CD4-positive, alpha-beta T cell treated with Interleukin-4 for 4 hours (primary cell): ENCODE data around the gene RSKR.
A peak's percentile ranks its signal among the peaks of the same experiment; 100 is the strongest.
"Not testable (repeated sequence)": the region's sequence is repeated elsewhere in the genome, so short reads cannot be mapped to it uniquely, and the experiment has no call there.

Experiments
- DNase-seq: peaks from one replicate; pipeline ENCODE4 v3.0.0-alpha.2; 2020

Gene RSKR

GRCh38 chr17:28576758-28577465 lies 37.1 kb downstream of the RSKR start, which contains the start of gene ALDOC:
Gene ALDOC (minus strand): TSS chr17:28576895. CDS start chr17:28575532, 1,363 bp downstream.
- DNase-seq: peak; percentile 96

DNA sequence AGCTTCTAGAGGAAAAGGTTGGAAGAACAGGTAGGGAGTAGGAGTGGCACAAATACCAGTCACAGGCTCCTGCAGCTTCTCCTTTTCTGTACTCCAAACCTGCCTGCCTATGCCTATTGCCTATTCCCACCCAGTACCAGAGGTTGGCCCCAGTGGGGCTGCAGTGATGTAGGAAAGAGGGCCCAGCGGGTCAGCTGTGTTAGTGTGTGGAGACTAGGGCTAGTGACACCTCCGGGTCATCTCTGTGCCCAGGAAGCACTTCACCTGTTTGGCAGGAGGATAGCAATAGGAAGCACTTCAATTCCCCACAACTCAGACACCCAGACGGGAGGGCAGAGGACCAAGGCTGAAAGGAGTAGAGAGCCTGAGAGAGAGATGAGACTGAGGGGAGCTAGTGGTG lies 38.0 kb downstream of the RSKR start:
- DNase-seq: not testable (repeated sequence)

GRCh38 chr17:28575126-28575795 lies 38.7 kb downstream of the RSKR start:
- DNase-seq: no peak

DNA sequence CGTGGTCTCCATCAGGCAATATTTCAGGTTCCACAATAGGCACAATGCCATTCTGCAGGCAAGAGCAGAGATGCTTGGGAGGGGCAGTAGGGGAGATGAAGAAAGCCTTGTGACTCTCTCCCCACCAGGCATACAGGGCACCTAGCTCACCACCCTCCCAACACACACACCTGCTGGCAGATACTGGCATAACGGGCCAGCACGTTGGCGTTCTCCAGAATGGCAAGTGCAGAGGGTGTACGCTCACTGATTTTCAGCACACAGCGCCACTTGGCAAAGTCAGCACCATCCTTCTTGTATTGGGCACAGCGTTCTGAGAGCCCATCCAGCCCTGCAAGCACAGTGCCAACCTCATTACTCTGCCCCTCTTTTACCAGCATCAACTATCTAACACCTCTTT lies 39.5 kb downstream of the RSKR start:
- no peak for DNase-seq

GRCh38 chr17:28573966-28574480 lies 40.0 kb downstream of the RSKR start:
- no peak for DNase-seq

DNA sequence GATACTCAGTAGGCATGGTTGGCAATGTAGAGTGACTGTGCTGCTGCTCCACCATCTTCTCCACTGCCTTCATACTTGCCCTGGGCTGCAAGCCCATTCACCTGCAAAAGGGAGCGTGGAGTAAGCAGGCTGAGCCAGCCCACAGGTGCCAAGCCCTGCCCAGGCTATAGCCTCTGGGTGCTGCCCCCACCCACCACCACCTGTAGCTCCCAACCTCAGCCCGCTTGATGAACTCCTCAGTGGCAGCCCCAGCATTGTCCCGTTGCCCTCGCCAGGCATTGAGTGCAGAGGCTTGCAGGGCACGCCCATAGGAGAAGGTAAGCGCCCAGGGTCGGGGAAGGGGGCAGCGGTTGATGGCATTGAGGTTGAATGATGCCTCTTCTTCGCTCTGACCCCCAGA lies 40.5 kb downstream of the RSKR start:
- DNase-seq: no peak

GRCh38 chr17:28573040-28573380 lies 41.0 kb downstream of the RSKR start:
- DNase-seq: no peak

GRCh38 chr17:28572259-28573039 lies 41.5 kb downstream of the RSKR start:
- no peak for DNase-seq

DNA sequence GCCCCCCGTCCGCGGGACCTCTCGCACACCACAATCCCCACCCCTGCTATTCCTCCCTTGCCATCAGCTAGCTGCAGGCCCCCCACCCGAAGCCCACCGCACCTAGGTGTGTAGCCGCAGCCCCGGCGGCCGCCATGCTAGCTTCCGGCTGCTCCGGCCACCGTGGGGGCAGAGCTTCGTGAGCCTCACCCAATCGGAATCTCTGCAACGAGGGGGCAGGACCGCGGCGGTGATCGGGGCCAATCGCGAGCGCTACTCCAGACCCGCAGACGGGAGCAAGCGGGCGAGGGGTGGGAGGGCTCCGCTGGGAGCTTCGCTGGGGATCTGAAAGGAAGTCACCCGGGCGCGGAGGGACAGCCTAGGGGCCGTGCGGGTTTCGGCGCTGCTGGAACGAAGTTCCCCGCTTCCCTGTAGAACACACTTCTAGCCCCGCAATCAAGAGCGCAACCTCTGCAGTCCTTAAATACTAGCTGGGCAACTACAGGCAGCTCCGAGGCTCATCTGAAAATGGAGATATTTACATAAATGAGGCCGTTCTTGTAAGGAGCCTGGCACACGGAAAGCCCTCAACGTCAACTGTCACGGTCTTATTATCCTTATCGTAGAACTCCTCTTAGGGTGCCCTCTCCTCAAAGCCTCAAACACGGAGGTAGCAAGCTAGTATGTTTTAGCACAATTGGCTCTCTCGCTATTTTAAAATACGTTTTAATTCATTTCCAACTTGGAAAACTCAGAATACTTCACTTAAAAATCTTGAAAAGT lies 42.4 kb downstream of the RSKR start, which contains the start of gene PIGS:
TSS of gene PIGS (minus strand) at position 164 of the 762 bp plus-strand sequence. CDS start at position 136, 28 bp downstream.
- peak; percentile 87 for DNase-seq

DNA sequence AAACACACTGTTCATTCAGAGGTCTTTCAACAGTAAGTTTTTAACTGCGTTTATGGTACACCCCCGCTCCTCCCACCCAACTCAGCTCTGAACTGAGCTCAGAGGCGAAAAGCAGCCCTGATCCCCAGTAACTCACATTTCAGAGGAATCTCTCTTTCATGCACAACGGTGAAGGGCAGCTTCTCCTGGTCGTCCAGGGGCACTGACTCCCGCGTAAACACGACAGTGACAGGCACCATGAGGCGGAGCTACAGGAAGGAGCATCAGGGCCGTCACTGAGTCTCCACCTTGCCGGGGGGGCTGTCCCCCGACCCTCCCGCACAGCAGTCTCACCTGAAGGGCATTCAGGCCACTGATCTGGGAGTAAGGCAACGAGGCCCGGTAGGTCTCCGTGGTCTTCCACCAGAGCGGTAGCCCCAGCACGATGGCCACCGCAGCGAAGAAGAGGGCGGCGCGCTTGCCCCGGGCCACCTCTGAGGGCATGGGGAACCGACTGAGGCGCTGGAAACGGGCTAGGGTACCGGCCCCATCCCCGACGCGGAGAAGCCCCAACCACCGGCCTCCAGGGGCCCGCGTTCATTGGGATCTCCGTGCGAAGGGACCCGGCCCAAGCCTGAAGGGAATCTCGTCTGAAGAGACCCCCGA lies 43.1 kb downstream of the RSKR start:
- peak; percentile 42 for DNase-seq

DNA sequence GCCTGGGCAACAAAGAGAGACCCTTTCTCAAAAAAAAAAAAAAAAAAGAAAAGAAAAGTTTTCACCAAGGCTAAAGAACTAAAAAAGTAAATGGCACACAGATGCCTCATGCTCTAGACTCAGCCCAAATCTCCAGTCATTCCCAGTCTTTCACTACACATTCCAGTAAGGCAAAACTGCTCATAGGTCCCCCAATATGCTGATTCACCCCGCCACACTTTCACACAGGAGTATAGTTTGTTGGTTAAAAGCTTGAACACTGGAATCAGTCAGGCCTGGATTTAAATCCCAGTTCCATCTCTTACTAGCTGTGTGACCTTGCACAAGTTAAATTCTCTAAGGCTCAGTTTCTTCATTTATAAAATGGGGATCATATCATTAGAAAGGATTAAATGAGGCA lies 44.5 kb downstream of the RSKR start:
- no peak for DNase-seq

DNA sequence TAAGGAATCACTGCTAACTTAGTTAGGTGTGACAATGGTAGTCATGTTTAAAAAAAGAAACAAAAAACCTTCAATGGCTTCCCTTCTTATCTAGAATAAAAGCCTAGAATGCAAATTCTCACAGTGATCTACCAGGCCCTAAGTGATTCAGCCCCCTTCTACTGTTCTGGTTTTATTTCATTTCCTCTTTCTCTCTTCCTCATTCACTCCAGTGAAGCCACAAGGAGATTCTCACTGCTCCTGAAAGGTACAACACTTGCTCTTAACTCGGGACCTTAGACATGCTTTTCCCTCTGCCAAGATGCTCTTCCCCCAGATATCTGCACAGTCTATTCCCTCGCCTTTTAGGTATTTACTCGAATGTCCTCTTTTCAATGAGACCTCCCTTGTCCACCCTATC lies 46.4 kb downstream of the RSKR start:
- DNase-seq: no peak

- no peak for DNase-seq
Observed at GRCh38 chr17:28563475-28563874, 50.5 kb downstream of the RSKR start.
